Measurements from ENCODE around the gene ASCL5. TPM values are rescaled to one million over a fixed set of nuclear protein-coding genes. Genes with fewer than 3 reads are reported as not detected.

The ASCL5 gene
- total RNA-seq, 1 experiment from 2014 or later = 0.15 TPM

- Histone ChIP-seq H2BK15ac (ENCODE audit: low read depth, low read length) (no peak overlapping the region), H4K5ac (ENCODE audit: insufficient read length, low read depth, low read length) (no peak overlapping the region), H3K18ac (ENCODE audit: insufficient read length, low read depth, low read length) (no peak overlapping the region), H3K23ac (ENCODE audit: insufficient read length, low read depth, low read length) (no peak overlapping the region), H4K8ac (replicated peaks; ENCODE audit: insufficient read length, low read depth, low read length) (no peak overlapping the region), H2AFZ (ENCODE audit: low read length) (no peak overlapping the region), H3K27ac (ENCODE audit: insufficient read length, low read depth, low read length) (no peak overlapping the region), H3K79me2 (ENCODE audit: insufficient read depth, low read length) (no peaks in the 10 kb centered on the region), H3K79me1 (ENCODE audit: insufficient read depth, low read depth, low read length, poor library complexity, severe bottlenecking) (no peaks in the 10 kb centered on the region), H2BK12ac (ENCODE audit: insufficient read length, low read depth, low read length) (no peak overlapping the region), H3K4ac (ENCODE audit: low read depth, low read length) (no peak overlapping the region), H3K23me2 (ENCODE audit: insufficient read length, low read depth, low read length, poor library complexity, severe bottlenecking) (peaks cover 5% of the 10 kb centered on the region), H2AK5ac (ENCODE audit: insufficient read length, low read length) (no peak overlapping the region), H3K9ac (ENCODE audit: extremely low read depth, insufficient read length, low read length) (no peak overlapping the region), H4K91ac (ENCODE audit: insufficient read length, low read depth, low read length) (no peak overlapping the region), H3K9me3 (ENCODE audit: control insufficient read depth, low read depth, low read length) (no peaks in the 10 kb centered on the region), H4K20me1 (ENCODE audit: control insufficient read depth, insufficient read depth, insufficient read length) (no peaks in the 10 kb centered on the region), H2BK20ac (ENCODE audit: low read depth, low read length, poor library complexity, severe bottlenecking) (no peak overlapping the region), H3K14ac (ENCODE audit: insufficient read depth, low read length) (no peak overlapping the region), H3K4me1 (ENCODE audit: insufficient read depth, low read length) (no peaks in the 10 kb centered on the region), H3K27me3 (ENCODE audit: insufficient read depth, low read length) (no peaks in the 10 kb centered on the region), H2BK5ac (ENCODE audit: insufficient read length, low read length) (no peak overlapping the region), H3K4me2 (ENCODE audit: insufficient read depth, insufficient read length, low read length) (no peak overlapping the region), H3T11ph (ENCODE audit: low read length) (no peak overlapping the region), H3K56ac (ENCODE audit: insufficient read length, low read depth, low read length) (no peak overlapping the region), H2BK120ac (ENCODE audit: low read depth, low read length, poor library complexity, severe bottlenecking) (no peak overlapping the region)
- peaks cover 11 to 13% of the 10 kb centered on the region in 2 experiments for H3K9me3 Mint-ChIP-seq
- peaks cover 23 to 27% of the 10 kb centered on the region in 2 experiments for H3K4me1 Mint-ChIP-seq
- TF ChIP-seq, protein P1, sequence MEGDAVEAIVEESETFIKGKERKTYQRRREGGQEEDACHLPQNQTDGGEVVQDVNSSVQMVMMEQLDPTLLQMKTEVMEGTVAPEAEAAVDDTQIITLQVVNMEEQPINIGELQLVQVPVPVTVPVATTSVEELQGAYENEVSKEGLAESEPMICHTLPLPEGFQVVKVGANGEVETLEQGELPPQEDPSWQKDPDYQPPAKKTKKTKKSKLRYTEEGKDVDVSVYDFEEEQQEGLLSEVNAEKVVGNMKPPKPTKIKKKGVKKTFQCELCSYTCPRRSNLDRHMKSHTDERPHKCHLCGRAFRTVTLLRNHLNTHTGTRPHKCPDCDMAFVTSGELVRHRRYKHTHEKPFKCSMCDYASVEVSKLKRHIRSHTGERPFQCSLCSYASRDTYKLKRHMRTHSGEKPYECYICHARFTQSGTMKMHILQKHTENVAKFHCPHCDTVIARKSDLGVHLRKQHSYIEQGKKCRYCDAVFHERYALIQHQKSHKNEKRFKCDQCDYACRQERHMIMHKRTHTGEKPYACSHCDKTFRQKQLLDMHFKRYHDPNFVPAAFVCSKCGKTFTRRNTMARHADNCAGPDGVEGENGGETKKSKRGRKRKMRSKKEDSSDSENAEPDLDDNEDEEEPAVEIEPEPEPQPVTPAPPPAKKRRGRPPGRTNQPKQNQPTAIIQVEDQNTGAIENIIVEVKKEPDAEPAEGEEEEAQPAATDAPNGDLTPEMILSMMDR (conservative IDR thresholded peaks at IDR 0.05) = no peak
- H3K4me3 Mint-ChIP-seq = no peak overlapping the region
- H3K27me3 Mint-ChIP-seq (ENCODE audit: low read depth) = peaks cover 35% of the 10 kb centered on the region
- peaks cover 0 to 11% (median 6%) of the 10 kb centered on the region in 3 experiments; a peak in 6 of 7 replicates for H3K36me3 Mint-ChIP-seq (ENCODE audit: insufficient read depth in 1 of 3, low read depth in 3 of 3)
- H3K27ac Mint-ChIP-seq = no peak overlapping the region
- WGBS (ENCODE audit: extremely low coverage, insufficient read length, low lambda C conversion rate) = no CpG with 5 or more reads among the region's 7 CpGs
- no peak for DNase-seq
Observed at GRCh38 chr1:201175820-201176500, 49.0 kb upstream of the ASCL5 start.
